ENCODE measurements around the gene SIK1. TPM values are rescaled to one million over a fixed set of nuclear protein-coding genes. Genes with fewer than 3 reads are reported as not detected.
"Not testable (repeated sequence)": the region's sequence is repeated elsewhere in the genome, so short reads cannot be mapped to it uniquely, and the experiment has no call there.

SIK1 gene
- total RNA-seq = 100 to 1,000 TPM; 201 to 382 (median 203) TPM
- total RNA-seq (2013) = 59.0 TPM

GRCh38 chr21:43426404-43427241, at the start of gene SIK1:
Gene SIK1 (minus strand): TSS chr21:43427131. CDS start chr21:43426178, 953 bp downstream.
- H3K4me3 ChIP-seq (ENCODE audit: low read length); H3K27me3 ChIP-seq (ENCODE audit: control insufficient read depth, insufficient read depth, low read length); H3K4me3 Mint-ChIP-seq; H3K9me3 ChIP-seq (ENCODE audit: control insufficient read depth, insufficient read depth, low read length); H3K27me3 Mint-ChIP-seq (ENCODE audit: low read depth in 2 of 2); intact Hi-C loops (cut with micrococcal nuclease); H3K27ac Mint-ChIP-seq; H3K36me3 Mint-ChIP-seq; H3K4me1 Mint-ChIP-seq; H3K4me1 ChIP-seq (ENCODE audit: control insufficient read depth, insufficient read depth, low read length); H3K9me3 Mint-ChIP-seq; H3K27ac ChIP-seq (ENCODE audit: low read length); H3K36me3 ChIP-seq (ENCODE audit: control insufficient read depth, insufficient read depth, low read length); DNase-seq: not testable (repeated sequence)
- ATAC-seq = peak in 2 of 3 donors; percentile 2 to 3
- no CpG with 5 or more reads among the region's 120 CpGs for WGBS (ENCODE audit: insufficient coverage)

GRCh38 chr21:43471597-43472242, 44.8 kb upstream of the SIK1 start:
- H3K9me3 ChIP-seq (ENCODE audit: control insufficient read depth, insufficient read depth, low read length); H3K27me3 ChIP-seq (ENCODE audit: control insufficient read depth, insufficient read depth, low read length); intact Hi-C loops (cut with micrococcal nuclease); H3K36me3 Mint-ChIP-seq; H3K4me3 Mint-ChIP-seq; H3K9me3 Mint-ChIP-seq; H3K36me3 ChIP-seq (ENCODE audit: control insufficient read depth, insufficient read depth, low read length); H3K27me3 Mint-ChIP-seq (ENCODE audit: low read depth in 2 of 2); H3K27ac ChIP-seq (ENCODE audit: low read length); H3K27ac Mint-ChIP-seq; ATAC-seq; H3K4me1 ChIP-seq (ENCODE audit: control insufficient read depth, insufficient read depth, low read length); H3K4me3 ChIP-seq (ENCODE audit: low read length); H3K4me1 Mint-ChIP-seq; DNase-seq: not testable (repeated sequence)
- WGBS (ENCODE audit: insufficient coverage) = no CpG with 5 or more reads among the region's 16 CpGs

GRCh38 chr21:43469719-43470458, 43.0 kb upstream of the SIK1 start:
- H3K4me1 ChIP-seq (ENCODE audit: control insufficient read depth, insufficient read depth, low read length); ATAC-seq; H3K4me3 Mint-ChIP-seq; H3K27me3 ChIP-seq (ENCODE audit: control insufficient read depth, insufficient read depth, low read length); H3K27ac ChIP-seq (ENCODE audit: low read length); H3K9me3 Mint-ChIP-seq; H3K27me3 Mint-ChIP-seq (ENCODE audit: low read depth in 2 of 2); H3K9me3 ChIP-seq (ENCODE audit: control insufficient read depth, insufficient read depth, low read length); intact Hi-C loops (cut with micrococcal nuclease); H3K4me1 Mint-ChIP-seq; H3K27ac Mint-ChIP-seq; DNase-seq; H3K36me3 Mint-ChIP-seq; H3K4me3 ChIP-seq (ENCODE audit: low read length); H3K36me3 ChIP-seq (ENCODE audit: control insufficient read depth, insufficient read depth, low read length): not testable (repeated sequence)
- no CpG with 5 or more reads among the region's 31 CpGs for WGBS (ENCODE audit: insufficient coverage)

GRCh38 chr21:43467785-43468184, 40.9 kb upstream of the SIK1 start:
- Histone ChIP-seq H3K9me3 (ENCODE audit: control insufficient read depth, insufficient read depth, low read length) (peaks cover 4% of the 10 kb centered on the region), H3K27ac (ENCODE audit: low read length) (no peak overlapping the region), H3K36me3 (ENCODE audit: control insufficient read depth, insufficient read depth, low read length) (no peaks in the 10 kb centered on the region), H3K27me3 (ENCODE audit: control insufficient read depth, insufficient read depth, low read length) (no peaks in the 10 kb centered on the region), H3K4me3 (ENCODE audit: low read length) (no peak overlapping the region), H3K4me1 (ENCODE audit: control insufficient read depth, insufficient read depth, low read length) (no peaks in the 10 kb centered on the region)
- Mint-ChIP-seq H3K36me3 (no peaks in the 10 kb centered on the region), H3K9me3 (peaks cover 0 to 2% of the 10 kb centered on the region in 2 donors), H3K4me3 (no peak overlapping the region), H3K27me3 (ENCODE audit: low read depth in 2 of 2) (no peaks in the 10 kb centered on the region), H3K4me1 (peaks cover 0 to 5% of the 10 kb centered on the region in 2 donors), H3K27ac (peak overlapping the region; percentile 46 to 91)
- DNase-seq (no peak), ATAC-seq (peak in 2 of 3 donors; percentile 20 to 40)
- TF ChIP-seq CTCF (IDR thresholded peaks at IDR 0.05) = no peak
- intact Hi-C loops (cut with micrococcal nuclease) = no loop called here
- 22% methylated on average over 1 of the region's 1 CpG for WGBS (ENCODE audit: insufficient coverage)

GRCh38 chr21:43465159-43465558, 38.2 kb upstream of the SIK1 start:
- intact Hi-C loops (cut with micrococcal nuclease); H3K36me3 Mint-ChIP-seq; H3K27ac ChIP-seq (ENCODE audit: low read length); H3K4me3 ChIP-seq (ENCODE audit: low read length); DNase-seq; H3K9me3 Mint-ChIP-seq; H3K27me3 Mint-ChIP-seq (ENCODE audit: low read depth in 2 of 2); H3K4me3 Mint-ChIP-seq; H3K27ac Mint-ChIP-seq; H3K27me3 ChIP-seq (ENCODE audit: control insufficient read depth, insufficient read depth, low read length); ATAC-seq; H3K36me3 ChIP-seq (ENCODE audit: control insufficient read depth, insufficient read depth, low read length); H3K4me1 Mint-ChIP-seq; H3K9me3 ChIP-seq (ENCODE audit: control insufficient read depth, insufficient read depth, low read length); H3K4me1 ChIP-seq (ENCODE audit: control insufficient read depth, insufficient read depth, low read length): not testable (repeated sequence)
- WGBS (ENCODE audit: insufficient coverage) = no CpG with 5 or more reads among the region's 5 CpGs

GRCh38 chr21:43463498-43464261, 36.7 kb upstream of the SIK1 start:
- H3K4me1 ChIP-seq (ENCODE audit: control insufficient read depth, insufficient read depth, low read length); H3K27me3 ChIP-seq (ENCODE audit: control insufficient read depth, insufficient read depth, low read length); H3K9me3 ChIP-seq (ENCODE audit: control insufficient read depth, insufficient read depth, low read length); H3K27ac Mint-ChIP-seq; H3K27me3 Mint-ChIP-seq (ENCODE audit: low read depth in 2 of 2); H3K4me3 ChIP-seq (ENCODE audit: low read length); H3K36me3 ChIP-seq (ENCODE audit: control insufficient read depth, insufficient read depth, low read length); H3K36me3 Mint-ChIP-seq; DNase-seq; H3K27ac ChIP-seq (ENCODE audit: low read length); H3K4me1 Mint-ChIP-seq; H3K4me3 Mint-ChIP-seq; ATAC-seq; intact Hi-C loops (cut with micrococcal nuclease); H3K9me3 Mint-ChIP-seq: not testable (repeated sequence)
- no CpG with 5 or more reads among the region's 20 CpGs for WGBS (ENCODE audit: insufficient coverage)
